MM.1S (cell line): ENCODE data around the gene CENPU.

Source experiments
- CTCF ChIP-seq: fragments of 300-600 bp; sonication (generic); IDR thresholded peaks from 2 replicates; pipeline ENCODE4 v1.5.1; 2016; ENCODE audit warnings: antibody characterized with exemption, low read length, mixed read lengths
- EZH2 ChIP-seq: fragments of 300-600 bp; sonication (generic); optimal IDR thresholded peaks from 2 replicates; pipeline ENCODE3; 2017; ENCODE audit warnings: low read depth, mild to moderate bottlenecking, antibody characterized with exemption, low read length, mixed read lengths
- EZH2phosphoT487 ChIP-seq: fragments of 300-600 bp; sonication (generic); IDR thresholded peaks from 2 replicates; pipeline ENCODE4 v1.6.1; 2018; ENCODE audit warnings: antibody characterized with exemption, low read length

GRCh38 chr4:184672741-184673140 lies 61.2 kb downstream of the CENPU start:
- TF ChIP-seq CTCF, result no peak
- TF ChIP-seq EZH2phosphoT487, result no peak
- TF ChIP-seq EZH2, result no peak
